ENCODE data around the gene FN1.

FN1 gene

DNA sequence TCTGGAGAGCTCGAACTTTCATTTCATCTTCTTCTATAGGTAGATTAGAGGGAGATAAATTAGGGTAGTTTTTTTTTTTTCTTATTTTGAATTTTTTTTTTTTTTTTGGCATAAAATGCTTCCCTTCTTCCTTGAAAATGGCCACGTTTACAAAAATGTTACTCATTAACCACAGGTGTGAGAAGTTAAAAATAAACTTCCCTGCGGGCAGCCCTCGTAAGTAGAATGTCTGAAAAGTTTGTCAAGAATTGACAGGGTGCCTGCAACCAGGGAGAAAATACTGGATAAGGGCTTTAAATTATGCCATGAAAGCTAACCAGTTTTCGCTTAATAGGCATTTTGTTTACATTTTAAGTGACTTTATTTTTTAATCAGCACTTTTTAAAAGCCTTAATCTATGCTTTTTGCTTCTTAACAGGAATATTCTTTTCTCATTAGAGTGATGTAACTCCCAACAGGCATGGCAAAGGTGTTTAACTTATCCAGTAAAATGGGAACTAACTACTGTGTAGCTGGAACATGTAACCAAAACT, 4.2 kb upstream of the FN1 start:
- H3K4me1 ChIP-seq (ENCODE audit: control insufficient read depth, low read depth, low read length), result peaks cover 12% of the 10 kb centered on the region
- no peaks in the 10 kb centered on the region for H3K9me3 ChIP-seq (ENCODE audit: control insufficient read depth, low read depth, low read length)
- no peak overlapping the region for H3K27ac ChIP-seq (ENCODE audit: low read length)
- no peak overlapping the region for H3K9ac ChIP-seq (ENCODE audit: low read length)
- H3K4me3 ChIP-seq (ENCODE audit: low read length), result no peak overlapping the region
- no peaks in the 10 kb centered on the region for H3K36me3 ChIP-seq (ENCODE audit: control insufficient read depth, low read depth, low read length)
- H3K27me3 ChIP-seq (ENCODE audit: control insufficient read depth, insufficient read depth, low read length), result peaks cover 19% of the 10 kb centered on the region

DNA sequence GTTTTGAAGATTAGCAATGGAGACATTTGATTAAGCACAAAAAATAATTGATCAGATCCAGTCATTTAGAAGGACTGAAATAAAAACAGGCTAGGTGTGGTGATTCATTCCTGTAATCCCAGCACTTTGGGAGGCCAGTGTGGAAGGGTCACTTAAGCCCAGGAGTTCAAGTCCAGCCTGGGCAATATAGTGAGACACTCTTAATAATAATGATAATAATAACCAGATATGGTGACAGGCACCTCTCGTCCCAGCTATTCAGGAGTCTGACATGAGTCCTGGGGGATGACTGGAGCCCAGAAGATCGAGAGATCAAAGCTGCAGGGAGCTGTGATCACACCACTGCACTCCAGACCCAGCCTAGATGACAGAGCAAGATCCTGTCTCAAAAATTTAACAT, 3.5 kb upstream of the FN1 start:
- H3K4me1 ChIP-seq (ENCODE audit: control insufficient read depth, low read depth, low read length), result peaks cover 17% of the 10 kb centered on the region
- no peak overlapping the region for H3K27ac ChIP-seq (ENCODE audit: low read length)
- H3K36me3 ChIP-seq (ENCODE audit: control insufficient read depth, low read depth, low read length), result no peaks in the 10 kb centered on the region
- no peak overlapping the region for H3K4me3 ChIP-seq (ENCODE audit: low read length)
- H3K9ac ChIP-seq (ENCODE audit: low read length), result no peak overlapping the region
- H3K27me3 ChIP-seq (ENCODE audit: control insufficient read depth, insufficient read depth, low read length), result peaks cover 25% of the 10 kb centered on the region
- no peaks in the 10 kb centered on the region for H3K9me3 ChIP-seq (ENCODE audit: control insufficient read depth, low read depth, low read length)

DNA sequence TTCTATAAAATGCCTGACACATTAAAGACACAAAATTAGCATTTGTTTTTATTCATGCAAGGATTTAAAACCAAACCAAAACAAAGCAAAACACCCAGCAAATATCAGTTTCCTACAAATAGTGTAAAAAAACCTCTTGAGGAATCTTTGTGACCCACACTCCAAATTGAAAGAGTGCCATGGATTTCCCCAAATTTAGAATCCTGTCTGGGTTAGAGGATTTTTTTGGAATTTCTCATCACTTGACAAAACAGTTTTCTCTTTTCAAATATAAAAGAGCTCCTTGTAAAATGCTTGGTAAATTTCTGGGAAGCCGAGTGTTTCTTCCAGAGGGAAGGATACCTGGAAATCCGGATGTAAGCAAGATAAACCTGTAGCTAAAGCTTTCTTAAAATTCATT, 1.7 kb upstream of the FN1 start:
- Histone ChIP-seq H3K4me3 (ENCODE audit: low read length) (peak overlapping the region; percentile 96), H3K27ac (ENCODE audit: low read length) (no peak overlapping the region), H3K9ac (ENCODE audit: low read length) (peak overlapping the region; percentile 92)

DNA sequence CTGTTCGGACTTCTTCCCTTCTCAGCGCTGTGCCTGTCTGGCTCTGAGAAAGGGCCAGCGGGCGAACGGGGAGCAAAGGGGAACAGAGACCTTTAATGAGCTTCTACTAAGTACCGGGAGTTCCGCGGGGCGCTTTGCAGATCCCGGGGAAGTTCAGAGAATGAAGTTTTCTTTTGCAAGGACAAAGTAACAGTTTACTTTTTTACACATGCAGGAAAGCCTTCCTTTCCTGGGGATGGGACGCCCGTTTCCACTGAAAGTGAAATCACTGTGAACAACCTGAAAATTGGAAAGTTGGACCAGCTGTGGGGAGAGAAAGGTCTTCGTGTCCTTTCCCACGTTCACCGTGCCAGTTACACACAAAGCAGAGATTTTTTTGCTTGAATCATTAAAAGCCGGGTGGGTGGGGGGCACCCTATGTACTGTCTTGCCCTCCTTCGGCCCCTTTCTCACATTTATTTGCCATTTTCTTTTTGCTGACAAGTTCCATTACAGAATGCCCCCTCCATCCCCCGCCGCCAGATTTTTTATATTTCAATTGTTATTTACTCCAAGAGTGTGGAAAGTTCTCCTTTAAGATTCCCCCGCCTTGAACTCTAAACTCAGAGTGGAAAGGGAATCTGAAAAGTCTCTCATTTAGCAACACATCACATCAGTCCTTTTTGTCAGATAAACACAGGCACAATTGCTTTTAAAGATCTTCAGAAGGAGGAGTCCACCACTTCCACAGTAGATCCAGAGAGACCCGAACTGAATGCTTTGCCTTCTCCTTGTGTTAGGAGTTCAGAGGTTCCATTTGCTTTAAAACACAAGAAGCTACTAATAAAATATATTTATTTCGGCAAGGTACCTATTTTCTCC, 1.1 kb upstream of the FN1 start:
- Histone ChIP-seq H3K4me3 (ENCODE audit: low read length) (peak overlapping the region; percentile 96), H3K4me1 (ENCODE audit: control insufficient read depth, low read depth, low read length) (peaks cover 17% of the 10 kb centered on the region), H3K36me3 (ENCODE audit: control insufficient read depth, low read depth, low read length) (no peaks in the 10 kb centered on the region), H3K27ac (ENCODE audit: low read length) (peak overlapping the region; percentile 80), H3K9me3 (ENCODE audit: control insufficient read depth, low read depth, low read length) (no peaks in the 10 kb centered on the region), H3K27me3 (ENCODE audit: control insufficient read depth, insufficient read depth, low read length) (peaks cover 25% of the 10 kb centered on the region), H3K9ac (ENCODE audit: low read length) (peak overlapping the region; percentile 92)

More for the DNA sequence above, 1.7 kb upstream of the FN1 start:
- Histone ChIP-seq H3K9me3 (ENCODE audit: control insufficient read depth, low read depth, low read length) (no peaks in the 10 kb centered on the region), H3K27me3 (ENCODE audit: control insufficient read depth, insufficient read depth, low read length) (peaks cover 25% of the 10 kb centered on the region), H3K36me3 (ENCODE audit: control insufficient read depth, low read depth, low read length) (no peaks in the 10 kb centered on the region), H3K4me1 (ENCODE audit: control insufficient read depth, low read depth, low read length) (peaks cover 17% of the 10 kb centered on the region)

DNA sequence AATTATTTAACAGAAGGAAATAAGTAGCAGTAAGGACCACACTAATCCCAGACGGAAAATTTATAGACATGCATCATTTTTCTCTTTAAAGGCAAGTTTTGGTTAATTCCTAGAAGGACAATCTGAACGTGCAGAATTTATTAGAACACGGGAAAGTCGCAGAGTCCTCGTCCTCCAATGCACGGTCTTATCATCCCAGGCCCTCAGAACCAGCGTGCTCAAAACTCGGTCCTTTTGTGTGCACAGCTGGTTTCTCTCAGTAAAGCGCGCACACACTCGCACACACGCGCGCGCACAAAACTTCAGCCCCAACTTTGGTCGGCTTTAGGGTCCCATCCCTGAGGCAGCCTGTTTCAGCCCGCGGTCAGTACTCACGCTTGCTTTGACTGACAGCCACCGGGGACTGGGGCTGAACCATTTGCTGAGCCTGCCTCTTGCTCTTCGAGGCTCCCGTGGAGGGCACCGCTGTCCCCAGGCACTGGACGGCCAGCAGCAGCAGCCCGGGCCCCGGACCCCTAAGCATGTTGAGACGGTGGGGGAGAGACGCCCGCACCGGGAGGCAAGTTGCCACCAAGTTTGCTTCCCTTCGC, 493 bp downstream of the FN1 start:
- H3K4me3 ChIP-seq (ENCODE audit: low read length), result peak overlapping the region; percentile 96
- H3K4me1 ChIP-seq (ENCODE audit: control insufficient read depth, low read depth, low read length), result peaks cover 17% of the 10 kb centered on the region
- H3K9ac ChIP-seq (ENCODE audit: low read length), result peak overlapping the region; percentile 92
- H3K27me3 ChIP-seq (ENCODE audit: control insufficient read depth, insufficient read depth, low read length), result peaks cover 25% of the 10 kb centered on the region
- no peaks in the 10 kb centered on the region for H3K9me3 ChIP-seq (ENCODE audit: control insufficient read depth, low read depth, low read length)
- peaks cover 2% of the 10 kb centered on the region for H3K36me3 ChIP-seq (ENCODE audit: control insufficient read depth, low read depth, low read length)
- no peak overlapping the region for H3K27ac ChIP-seq (ENCODE audit: low read length)

DNA sequence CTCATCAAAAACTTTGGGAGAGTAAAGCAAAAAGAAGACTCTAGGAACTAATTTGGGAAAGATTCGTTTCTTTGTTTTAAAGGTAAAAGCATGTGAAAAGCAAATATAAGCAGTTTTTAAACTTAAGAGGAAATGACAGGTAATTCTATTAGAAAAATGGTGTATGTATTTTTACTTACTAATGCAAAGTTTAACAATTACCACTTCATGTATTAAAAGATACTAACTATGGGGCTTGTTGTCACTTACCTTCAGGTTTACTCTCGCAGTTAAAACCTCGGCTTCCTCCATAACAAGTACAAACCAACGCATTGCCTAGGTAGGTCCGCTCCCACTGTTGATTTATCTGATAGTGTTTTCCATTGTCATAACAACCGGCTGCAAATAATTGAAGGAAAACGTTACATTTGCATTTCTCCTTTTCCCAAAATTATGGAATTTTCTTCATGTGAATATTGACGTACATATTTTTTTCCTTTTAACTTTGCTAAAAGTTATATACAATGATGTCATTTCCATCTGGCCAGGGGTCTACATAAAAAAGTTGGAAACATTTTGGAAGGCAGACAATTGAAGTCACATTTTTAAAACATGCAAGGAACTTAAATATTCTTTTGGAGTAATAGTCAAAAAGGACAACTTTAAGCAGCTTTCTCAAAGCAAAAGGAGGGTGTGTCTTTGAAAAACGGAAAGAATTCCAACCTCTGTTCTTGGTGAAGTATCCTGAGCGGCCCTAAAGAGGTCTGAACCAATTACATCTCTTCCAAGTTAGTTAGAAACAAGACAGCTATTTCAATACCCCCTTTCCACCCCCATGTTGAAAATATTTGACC, 1.2 kb downstream of the FN1 start:
- Histone ChIP-seq H3K27me3 (ENCODE audit: control insufficient read depth, insufficient read depth, low read length) (peaks cover 25% of the 10 kb centered on the region), H3K9ac (ENCODE audit: low read length) (peak overlapping the region; percentile 92), H3K27ac (ENCODE audit: low read length) (no peak overlapping the region), H3K9me3 (ENCODE audit: control insufficient read depth, low read depth, low read length) (no peaks in the 10 kb centered on the region), H3K36me3 (ENCODE audit: control insufficient read depth, low read depth, low read length) (peaks cover 10% of the 10 kb centered on the region), H3K4me1 (ENCODE audit: control insufficient read depth, low read depth, low read length) (peaks cover 17% of the 10 kb centered on the region), H3K4me3 (ENCODE audit: low read length) (peak overlapping the region; percentile 96)

DNA sequence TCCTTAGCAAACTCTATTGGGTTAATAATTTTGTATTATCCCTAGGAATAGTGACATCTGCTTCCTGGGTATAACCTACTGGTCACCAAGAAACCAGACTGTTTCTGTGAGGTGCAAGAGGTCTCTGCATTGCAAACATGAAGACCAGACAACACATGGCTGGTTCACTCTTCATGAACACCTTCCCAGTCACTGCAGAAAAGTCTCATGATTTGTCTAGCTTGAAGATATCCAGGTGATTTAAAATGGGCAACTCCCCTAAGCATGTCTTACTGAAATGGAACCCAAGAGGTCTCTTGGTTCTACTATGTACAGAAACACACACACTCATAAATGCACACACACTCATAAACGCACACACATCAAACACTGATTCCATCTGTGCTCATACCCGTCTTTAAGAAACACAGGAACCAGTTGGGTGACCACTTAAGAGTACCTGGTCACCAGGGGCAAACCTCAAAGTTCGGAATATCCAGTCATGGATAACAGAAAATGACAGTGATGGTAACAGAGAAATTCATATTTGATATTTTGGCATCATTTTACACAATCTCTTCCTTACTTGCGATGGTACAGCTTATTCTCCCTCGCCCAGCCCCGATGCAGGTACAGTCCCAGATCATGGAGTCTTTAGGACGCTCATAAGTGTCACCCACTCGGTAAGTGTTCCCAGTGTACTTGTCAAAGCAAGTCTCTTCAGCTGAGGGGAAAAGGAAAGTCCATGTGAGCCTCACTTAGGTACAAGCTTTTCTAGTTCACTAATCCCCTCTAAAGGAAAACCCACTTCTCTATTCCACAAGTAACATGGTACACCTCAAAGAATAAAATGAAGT, 2.9 kb downstream of the FN1 start:
- Histone ChIP-seq H3K9me3 (ENCODE audit: control insufficient read depth, low read depth, low read length) (no peaks in the 10 kb centered on the region), H3K4me3 (ENCODE audit: low read length) (no peak overlapping the region), H3K9ac (ENCODE audit: low read length) (no peak overlapping the region), H3K36me3 (ENCODE audit: control insufficient read depth, low read depth, low read length) (peaks cover 16% of the 10 kb centered on the region), H3K27me3 (ENCODE audit: control insufficient read depth, insufficient read depth, low read length) (peaks cover 20% of the 10 kb centered on the region), H3K27ac (ENCODE audit: low read length) (no peak overlapping the region), H3K4me1 (ENCODE audit: control insufficient read depth, low read depth, low read length) (peaks cover 17% of the 10 kb centered on the region)

DNA sequence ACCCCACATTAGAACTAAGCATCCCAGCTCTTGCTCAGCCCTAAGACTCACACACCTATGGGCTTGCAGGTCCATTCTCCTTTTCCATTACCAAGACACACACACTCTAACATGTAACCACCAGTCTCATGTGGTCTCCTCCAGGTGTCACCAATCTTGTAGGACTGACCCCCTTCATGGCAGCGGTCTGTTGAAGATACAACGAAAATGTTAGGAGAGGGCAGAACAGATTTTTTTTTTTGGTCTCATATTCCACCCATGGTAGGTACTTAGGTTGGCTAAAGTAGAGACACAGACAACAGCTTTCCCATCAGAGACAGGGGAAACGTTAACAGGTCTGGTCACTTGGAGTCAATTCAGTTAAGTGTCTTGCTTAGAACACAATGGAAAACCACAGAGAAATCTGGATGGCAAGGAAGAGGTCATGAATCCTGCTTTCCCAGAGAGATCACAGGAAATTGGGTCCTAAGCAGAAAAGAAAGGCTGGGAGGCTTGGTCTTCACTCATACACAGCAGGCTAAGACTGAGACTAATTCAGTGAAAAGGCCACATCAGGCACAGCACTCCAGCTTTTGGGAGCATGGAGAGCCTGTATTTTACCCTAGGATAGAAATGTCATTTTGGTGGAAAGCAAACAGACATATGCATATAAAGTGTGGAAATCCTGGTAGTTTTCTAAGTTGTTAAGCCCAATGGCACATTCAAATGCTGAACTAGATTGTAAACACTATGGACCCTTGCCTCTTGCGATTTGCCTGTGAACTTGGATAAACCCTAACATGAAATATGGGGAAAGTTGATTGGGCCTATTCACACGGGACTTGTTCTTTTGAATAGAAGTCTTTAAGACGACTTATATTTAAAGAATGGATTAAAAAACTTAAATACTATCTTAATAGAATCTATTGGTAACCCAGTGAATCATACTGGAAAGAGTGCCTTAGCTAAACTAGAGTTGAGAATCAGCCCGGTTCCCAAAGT, 3.8 kb downstream of the FN1 start:
- no peak overlapping the region for H3K27ac ChIP-seq (ENCODE audit: low read length)
- no peaks in the 10 kb centered on the region for H3K9me3 ChIP-seq (ENCODE audit: control insufficient read depth, low read depth, low read length)
- peaks cover 8% of the 10 kb centered on the region for H3K4me1 ChIP-seq (ENCODE audit: control insufficient read depth, low read depth, low read length)
- H3K4me3 ChIP-seq (ENCODE audit: low read length), result no peak overlapping the region
- peaks cover 16% of the 10 kb centered on the region for H3K36me3 ChIP-seq (ENCODE audit: control insufficient read depth, low read depth, low read length)
- H3K27me3 ChIP-seq (ENCODE audit: control insufficient read depth, insufficient read depth, low read length), result peaks cover 11% of the 10 kb centered on the region
- no peak overlapping the region for H3K9ac ChIP-seq (ENCODE audit: low read length)

DNA sequence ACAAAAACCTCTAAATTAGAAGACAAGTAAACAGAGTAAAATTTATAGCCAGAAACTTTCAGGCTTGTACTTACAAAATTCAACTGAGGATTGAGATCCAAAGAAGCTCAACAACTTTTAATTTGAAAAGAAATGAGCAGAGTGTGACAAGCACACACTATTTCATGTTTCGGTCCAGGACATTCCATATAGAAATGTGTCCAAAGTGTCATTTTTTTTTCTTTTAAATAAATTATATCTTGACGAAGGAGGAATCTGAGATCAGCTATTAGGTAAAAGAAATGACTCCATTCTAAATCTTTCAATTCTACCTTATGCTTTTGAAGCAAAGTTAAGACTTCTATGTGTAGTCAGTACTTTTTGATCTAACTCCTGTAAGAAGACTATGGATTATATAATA, 4.6 kb downstream of the FN1 start:
- Histone ChIP-seq H3K36me3 (ENCODE audit: control insufficient read depth, low read depth, low read length) (peaks cover 16% of the 10 kb centered on the region), H3K4me3 (ENCODE audit: low read length) (no peak overlapping the region), H3K27ac (ENCODE audit: low read length) (no peak overlapping the region)

More for the DNA sequence above, 4.6 kb downstream of the FN1 start:
- Histone ChIP-seq H3K9ac (ENCODE audit: low read length) (no peak overlapping the region), H3K27me3 (ENCODE audit: control insufficient read depth, insufficient read depth, low read length) (peaks cover 9% of the 10 kb centered on the region), H3K4me1 (ENCODE audit: control insufficient read depth, low read depth, low read length) (peaks cover 6% of the 10 kb centered on the region), H3K9me3 (ENCODE audit: control insufficient read depth, low read depth, low read length) (no peaks in the 10 kb centered on the region)
